Activated B cell treated with CpG ODN at 0.5 μM for 24 hours (primary cell): ENCODE measurements around the gene NUP85. TPM values are rescaled to one million over a fixed set of nuclear protein-coding genes. Genes with fewer than 3 reads are reported as not detected.
A peak's percentile ranks its signal among the peaks of the same experiment; 100 is the strongest.

ENCODE experiments used
- ATAC-seq: fragments of 200-7000 bp; cut with Tn5 transposase; one replicate; pipeline ENCODE4 v1.10.0; 2021; ENCODE audit warnings: low read depth, mild to moderate bottlenecking, moderate library complexity
- CTCF ChIA-PET: fragments of 350-600 bp; sonication (Branson Sonifier 250); formaldehyde crosslinking; loops from one replicate; lab custom pipeline; 2021; ENCODE audit warnings: antibody characterized with exemption; lab: Charles Lee
- POLR2A ChIA-PET: fragments of 350-600 bp; sonication (Branson Sonifier 250); formaldehyde crosslinking; loops from one replicate; lab custom pipeline; 2021; ENCODE audit warnings: antibody characterized with exemption; lab: Charles Lee
- DNase-seq: peaks from one replicate; pipeline ENCODE4 v3.0.0; 2022
- H3K27ac Mint-ChIP-seq: one replicate; pipeline ENCODE4 v1.8.0; 2020; ENCODE audit warnings: mixed read lengths
- H3K27me3 Mint-ChIP-seq: one replicate; pipeline ENCODE4 v1.8.0; 2021; ENCODE audit warnings: mixed read lengths
- H3K36me3 Mint-ChIP-seq: one replicate; pipeline ENCODE4 v1.8.0; 2021; ENCODE audit warnings: low read depth, mixed read lengths
- H3K4me1 Mint-ChIP-seq: one replicate; pipeline ENCODE4 v1.8.0; 2021; ENCODE audit warnings: mixed read lengths
- H3K4me3 Mint-ChIP-seq: one replicate; pipeline ENCODE4 v1.8.0; 2020; ENCODE audit warnings: mild to moderate bottlenecking, mixed read lengths
- H3K9me3 Mint-ChIP-seq: one replicate; pipeline ENCODE4 v1.8.0; 2020; ENCODE audit warnings: mixed read lengths
- CTCF ChIP-seq: fragments of 200-600 bp; IDR thresholded peaks from one replicate; pipeline ENCODE4 v1.8.0; 2022; ENCODE audit warnings: antibody characterized with exemption, mild to moderate bottlenecking
- intact Hi-C: fragments of 100-400 bp; cut with micrococcal nuclease; formaldehyde crosslinking; loops from one replicate; pipeline ENCODE4 v1.15.1; 2024
- total RNA-seq: library from RNA; stranded (reverse); gene quantifications from 2 replicates; pipeline ENCODE4 v1.2.3, GENCODE V29; 2022

Gene NUP85
- total RNA-seq, 1 donor from 2014 or later, result 103 TPM

GRCh38 chr17:75269844-75270217 is 64.4 kb downstream of the NUP85 start:
- intact Hi-C loops, result loop anchor here (1.0 to 10.0 kb wide), 6 partner anchors 9 to 319 kb away; partner anchors contain the start of genes CASKIN2, GGA3, MRPS7 and TSEN54
- Mint-ChIP-seq H3K4me3 (peak overlapping the region; percentile 86), H3K36me3 (peaks cover 45% of the 10 kb centered on the region), H3K9me3 (no peaks in the 10 kb centered on the region), H3K27me3 (no peaks in the 10 kb centered on the region), H3K4me1 (peaks cover 20% of the 10 kb centered on the region), H3K27ac (peak overlapping the region; percentile 79)
- ATAC-seq (no peak), DNase-seq (peak; percentile 24)
- ChIA-PET POLR2A (interaction anchor here (0.6 to 7.4 kb wide), 23 partner anchors 8 to 496 kb away, joined by 3 to 110 read pairs (median 11); partner anchors contain the start of genes GGA3, GRB2, MRPS7 and SLC25A19), CTCF (interaction anchor here (0.6 to 3.3 kb wide), 9 partner anchors 20 to 483 kb away, joined by 3 to 38 read pairs (median 5); partner anchors contain the start of genes SLC25A19 and TSEN54)
- TF ChIP-seq CTCF, result no peak

DNA sequence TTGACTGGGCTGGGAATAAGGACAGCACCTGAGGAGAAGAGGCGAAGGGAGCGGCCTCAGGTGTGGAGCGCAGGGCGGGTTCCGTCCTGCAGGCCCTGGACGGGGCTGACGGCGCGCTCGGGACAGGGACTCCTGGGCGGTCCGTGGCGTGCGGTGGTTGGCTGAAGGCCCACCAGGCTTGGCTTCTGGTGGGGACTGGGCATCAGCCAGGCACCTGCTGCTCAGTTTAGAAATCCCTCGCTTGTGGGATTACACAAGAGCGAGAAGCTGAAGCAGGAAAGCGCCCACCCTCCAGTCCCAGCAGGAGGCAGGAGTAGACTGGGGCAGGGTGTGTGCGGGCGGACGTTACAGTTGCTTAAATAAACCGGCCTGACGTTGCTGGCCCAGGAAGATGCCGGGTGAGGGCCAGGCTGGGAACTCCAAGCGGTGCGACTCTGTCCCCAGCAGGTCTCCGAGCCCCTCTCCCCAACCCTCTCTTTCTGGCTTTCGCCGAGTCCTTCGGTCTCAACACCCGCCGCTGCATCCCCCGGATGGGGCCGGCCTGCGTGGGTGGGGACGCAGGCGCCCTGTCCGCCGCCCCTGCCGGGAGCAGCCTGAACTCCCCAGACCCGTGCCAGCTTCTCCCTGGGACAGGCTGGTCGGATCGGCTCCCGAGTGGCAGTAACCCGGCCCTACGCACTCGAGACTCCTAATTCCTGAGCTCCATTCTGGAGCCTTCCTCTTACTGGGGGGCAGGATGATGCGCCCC is 64.9 kb downstream of the NUP85 start:
- Mint-ChIP-seq H3K4me3 (peak overlapping the region; percentile 86), H3K9me3 (no peaks in the 10 kb centered on the region), H3K4me1 (peaks cover 20% of the 10 kb centered on the region), H3K36me3 (peaks cover 47% of the 10 kb centered on the region), H3K27me3 (no peaks in the 10 kb centered on the region), H3K27ac (peak overlapping the region; percentile 79)
- ATAC-seq, result peak; percentile 49
- no peak for DNase-seq
- ChIA-PET CTCF (interaction anchor here (0.6 to 3.3 kb wide), 31 partner anchors 9 to 483 kb away, joined by 3 to 38 read pairs (median 3); partner anchors contain the start of genes ARMC7, GGA3, MRPS7 and NUP85), POLR2A (interaction anchor here (0.6 to 7.4 kb wide), 37 partner anchors 9 to 637 kb away, joined by 3 to 110 read pairs (median 6); partner anchors contain the start of genes GGA3, GRB2, MRPS7 and NUP85)
- intact Hi-C loops, result loop anchor here (1.0 to 5.0 kb wide), 5 partner anchors 9 to 318 kb away; partner anchors contain the start of genes CASKIN2, GGA3, MRPS7 and TSEN54
- TF ChIP-seq CTCF, result no peak

GRCh38 chr17:75270966-75271232 is 65.4 kb downstream of the NUP85 start, which contains the start of gene MIF4GD:
MIF4GD (minus strand) TSS chr17:75271231; CDS start chr17:75270195, 1,036 bp downstream.
- Mint-ChIP-seq H3K27ac (peak within 1 kb of the TSS; percentile 79), H3K4me1 (peaks cover 20% of the 10 kb centered on the region), H3K4me3 (peak within 1 kb of the TSS; percentile 86), H3K9me3 (no peaks in the 10 kb centered on the region), H3K27me3 (no peaks in the 10 kb centered on the region), H3K36me3 (peaks cover 45% of the 10 kb centered on the region)
- DNase-seq (no peak), ATAC-seq (no peak)
- intact Hi-C loops, result loop anchor here (1.0 to 5.0 kb wide), 7 partner anchors 10 to 318 kb away; partner anchors contain the start of genes CASKIN2, GGA3, MRPS7 and SLC25A19
- TF ChIP-seq CTCF, result no peak
- ChIA-PET POLR2A (interaction anchor here (0.6 to 7.4 kb wide), 35 partner anchors 9 to 509 kb away, joined by 3 to 110 read pairs (median 5); partner anchors contain the start of genes GGA3, GRB2, MRPS7 and NUP85), CTCF (interaction anchor here (0.6 to 3.3 kb wide), 31 partner anchors 9 to 482 kb away, joined by 3 to 38 read pairs (median 4); partner anchors contain the start of genes ARMC7, GGA3, MRPS7 and NUP85)

- Mint-ChIP-seq H3K27ac (peak overlapping the region; percentile 76), H3K27me3 (no peaks in the 10 kb centered on the region), H3K4me3 (peak overlapping the region; percentile 82), H3K9me3 (no peaks in the 10 kb centered on the region), H3K4me1 (peaks cover 20% of the 10 kb centered on the region), H3K36me3 (peaks cover 42% of the 10 kb centered on the region)
- CTCF ChIA-PET, result interaction anchor here (0.6 to 3.3 kb wide), 31 partner anchors 9 to 482 kb away, joined by 3 to 38 read pairs (median 4); partner anchors contain the start of genes ARMC7, GGA3, MRPS7 and NUP85
- TF ChIP-seq CTCF, result no peak
- POLR2A ChIA-PET, result interaction anchor here (0.6 to 7.4 kb wide), 33 partner anchors 8 to 509 kb away, joined by 3 to 110 read pairs (median 6); partner anchors contain the start of genes GGA3, GRB2, JPT1 and MRPS7
- intact Hi-C loops, result loop anchor here (1.0 to 5.0 kb wide), 5 partner anchors 18 to 317 kb away; partner anchors contain the start of genes CASKIN2, SLC25A19 and TSEN54
- DNase-seq (peak; percentile 95), ATAC-seq (peak; percentile 91)
These were observed 65.9 kb downstream of the NUP85 start for GRCh38 chr17:75271233-75271954.
